GM23338 (cell line): ENCODE measurements around the gene SCN2A. TPM values are rescaled to one million over a fixed set of nuclear protein-coding genes. Genes with fewer than 3 reads are reported as not detected.

Experiments used
- ATAC-seq: fragments of 200-7000 bp; cut with Tn5 transposase; 3 replicates; pipeline ENCODE4 v1.9.1; 2020
- DNase-seq: peaks from one replicate; pipeline ENCODE4 v3.0.0-alpha.2; 2015; ENCODE audit warnings: low spot score
- H2AFZ ChIP-seq: fragments of 200-600 bp; sonication (generic); 2 replicates; pipeline ENCODE4 v1.8.0; 2016; ENCODE audit warnings: antibody characterized with exemption, mild to moderate bottlenecking, moderate library complexity
- H3F3A ChIP-seq: fragments of 200-600 bp; sonication (generic); replicated peaks from 2 replicates; pipeline ENCODE4 v1.8.0; 2017; ENCODE audit warnings: antibody characterized with exemption, mixed run types, low read depth
- H3K27ac ChIP-seq: fragments of 200-600 bp; sonication (generic); 2 replicates; pipeline ENCODE4 v1.6.1; 2016; ENCODE audit warnings: low read depth
- H3K27me3 ChIP-seq: fragments of 200-600 bp; sonication (generic); 2 replicates; pipeline ENCODE4 v1.8.0; 2016; ENCODE audit warnings: mild to moderate bottlenecking, mixed run types, moderate library complexity; ENCODE audit not compliant: insufficient read depth
- H3K36me3 ChIP-seq: fragments of 200-600 bp; sonication (generic); 2 replicates; pipeline ENCODE4 v1.8.0; 2016; ENCODE audit warnings: mild to moderate bottlenecking; ENCODE audit not compliant: insufficient read depth
- H3K4me1 ChIP-seq: fragments of 200-600 bp; sonication (generic); 2 replicates; pipeline ENCODE4 v1.8.0; 2016; ENCODE audit warnings: mild to moderate bottlenecking, moderate library complexity; ENCODE audit not compliant: insufficient read depth
- H3K4me2 ChIP-seq: fragments of 200-600 bp; sonication (generic); 2 replicates; pipeline ENCODE4 v1.7.1; 2017; ENCODE audit warnings: mixed run types
- H3K4me3 ChIP-seq: fragments of 200-600 bp; sonication (generic); 2 replicates; pipeline ENCODE4 v1.6.1; 2016; ENCODE audit warnings: mixed run types
- H3K79me2 ChIP-seq: fragments of 200-600 bp; sonication (generic); replicated peaks from 2 replicates; pipeline ENCODE4 v1.8.0; 2017; ENCODE audit warnings: mild to moderate bottlenecking; ENCODE audit not compliant: insufficient read depth
- H3K9me2 ChIP-seq: fragments of 200-600 bp; sonication (generic); 2 replicates; pipeline ENCODE4 v1.8.0; 2017; ENCODE audit not compliant: insufficient read depth
- H4K20me1 ChIP-seq: fragments of 200-600 bp; sonication (generic); replicated peaks from 2 replicates; pipeline ENCODE4 v1.8.0; 2017; ENCODE audit warnings: mild to moderate bottlenecking; ENCODE audit not compliant: insufficient read depth
- H3K27ac Mint-ChIP-seq: 2 replicates; pipeline ENCODE4 v1.8.0; 2020; ENCODE audit warnings: inconsistent platforms, mild to moderate bottlenecking, moderate library complexity, mixed read lengths
- H3K27me3 Mint-ChIP-seq: 3 replicates; pipeline ENCODE4 v1.8.0; 2022; ENCODE audit warnings: low read depth, mild to moderate bottlenecking, moderate library complexity, mixed read lengths, inconsistent platforms; ENCODE audit not compliant: insufficient read depth, poor library complexity
- H3K36me3 Mint-ChIP-seq: 3 replicates; pipeline ENCODE4 v1.8.0; 2021; ENCODE audit warnings: low read depth, mild to moderate bottlenecking, inconsistent platforms, moderate library complexity, mixed read lengths
- H3K4me1 Mint-ChIP-seq: 3 replicates; pipeline ENCODE4 v1.8.0; 2020; ENCODE audit warnings: mild to moderate bottlenecking, inconsistent platforms, mixed read lengths
- H3K4me3 Mint-ChIP-seq: 3 replicates; pipeline ENCODE4 v1.8.0; 2021; ENCODE audit warnings: moderate library complexity, mild to moderate bottlenecking, inconsistent platforms, mixed read lengths
- H3K9me3 Mint-ChIP-seq: 3 replicates; pipeline ENCODE4 v1.8.0; 2020; ENCODE audit warnings: moderate library complexity, mild to moderate bottlenecking, inconsistent platforms, mixed read lengths
- CREB1 ChIP-seq: fragments of 250-450 bp; sonication (Bioruptor Pico); IDR thresholded peaks from 2 replicates; pipeline ENCODE4 v1.5.0; 2020; ENCODE audit warnings: low read depth, mild to moderate bottlenecking, moderate library complexity
- ETS1 ChIP-seq: IDR thresholded peaks from 2 replicates; pipeline ENCODE4 v1.6.1; 2016; ENCODE audit warnings: antibody characterized with exemption
- EZH2 ChIP-seq: fragments of 200-600 bp; sonication (generic); IDR thresholded peaks from one replicate; pipeline ENCODE4 v1.8.0; 2017; ENCODE audit warnings: antibody characterized with exemption, mild to moderate bottlenecking, low read depth; ENCODE audit not compliant: unreplicated experiment
- NANOG ChIP-seq: IDR thresholded peaks from 2 replicates; pipeline ENCODE4 v1.6.1; 2016; ENCODE audit warnings: antibody characterized with exemption, borderline replicate concordance
- STAT1 ChIP-seq: IDR thresholded peaks from one replicate; pipeline ENCODE4 v1.6.1; 2016; ENCODE audit warnings: antibody characterized with exemption; ENCODE audit not compliant: unreplicated experiment
- ZNF462 ChIP-seq: fragments of 250-450 bp; sonication (Bioruptor Pico); IDR thresholded peaks from 2 replicates; pipeline ENCODE4 v1.5.0; 2020; ENCODE audit warnings: mild to moderate bottlenecking, moderate library complexity
- polyA plus RNA-seq: library from polyadenylated mRNA; unstranded; fragments of >200 nt; fragmentation: Nextera tagmentation; extraction: Ambion mirVana; gene quantifications from 2 replicates; pipeline ENCODE4 v1.2.1, GENCODE V29; 2016
- total RNA-seq: library from RNA; depleted of rRNA; stranded (reverse); fragments of >200 nt; shearing (Covaris generic); gene quantifications from 2 replicates; pipeline ENCODE4 v1.2.3, GENCODE V29; 2014
- TF ChIP-seq, protein P1 (sequence below), 2 experiments: fragments of 200-600 bp in 1 of 2; sonication (generic) in 1 of 2; conservative IDR thresholded peaks; 2 replicates each; pipeline versions ENCODE4 v1.5.1 to v1.6.1; 2016 to 2017; ENCODE audit warnings: antibody characterized with exemption in 2 of 2, low read depth in 2 of 2, mild to moderate bottlenecking in 2 of 2, moderate library complexity in 1 of 2

The SCN2A gene
- total and polyA plus RNA-seq, 2 experiments from 2014 or later, result 0.45 to 0.52 TPM

DNA sequence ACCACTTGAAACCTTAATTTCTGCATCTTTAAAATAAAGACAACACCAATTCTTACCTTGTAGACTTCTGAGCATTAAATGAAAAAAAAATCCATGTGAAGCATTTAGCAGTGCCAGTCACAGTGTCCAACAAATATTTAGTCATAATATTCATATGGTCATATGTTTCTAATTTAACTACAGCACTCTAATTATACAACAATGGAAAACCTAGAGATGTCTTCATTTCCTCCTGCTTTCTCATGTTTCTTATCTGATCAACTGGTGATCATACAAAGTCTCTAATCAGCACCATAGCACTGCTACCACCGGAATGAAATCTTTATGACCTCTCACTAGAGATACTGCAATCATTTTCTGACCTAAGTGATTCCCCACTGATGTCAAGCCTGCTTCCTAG lies 25.1 kb upstream of the SCN2A start:
- H3K36me3 Mint-ChIP-seq, result no peaks in the 10 kb centered on the region
- no peaks in the 10 kb centered on the region for H3K27me3 ChIP-seq
- H3K4me1 ChIP-seq, result no peaks in the 10 kb centered on the region
- H3K4me3 ChIP-seq, result no peak overlapping the region
- no peak overlapping the region for H2AFZ ChIP-seq
- no peak for TF ChIP-seq ZNF462 (CRISPR knock-in tag)
- no peak for TF ChIP-seq CREB1 (CRISPR knock-in tag)
- TF ChIP-seq, protein P1, sequence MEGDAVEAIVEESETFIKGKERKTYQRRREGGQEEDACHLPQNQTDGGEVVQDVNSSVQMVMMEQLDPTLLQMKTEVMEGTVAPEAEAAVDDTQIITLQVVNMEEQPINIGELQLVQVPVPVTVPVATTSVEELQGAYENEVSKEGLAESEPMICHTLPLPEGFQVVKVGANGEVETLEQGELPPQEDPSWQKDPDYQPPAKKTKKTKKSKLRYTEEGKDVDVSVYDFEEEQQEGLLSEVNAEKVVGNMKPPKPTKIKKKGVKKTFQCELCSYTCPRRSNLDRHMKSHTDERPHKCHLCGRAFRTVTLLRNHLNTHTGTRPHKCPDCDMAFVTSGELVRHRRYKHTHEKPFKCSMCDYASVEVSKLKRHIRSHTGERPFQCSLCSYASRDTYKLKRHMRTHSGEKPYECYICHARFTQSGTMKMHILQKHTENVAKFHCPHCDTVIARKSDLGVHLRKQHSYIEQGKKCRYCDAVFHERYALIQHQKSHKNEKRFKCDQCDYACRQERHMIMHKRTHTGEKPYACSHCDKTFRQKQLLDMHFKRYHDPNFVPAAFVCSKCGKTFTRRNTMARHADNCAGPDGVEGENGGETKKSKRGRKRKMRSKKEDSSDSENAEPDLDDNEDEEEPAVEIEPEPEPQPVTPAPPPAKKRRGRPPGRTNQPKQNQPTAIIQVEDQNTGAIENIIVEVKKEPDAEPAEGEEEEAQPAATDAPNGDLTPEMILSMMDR (conservative IDR thresholded peaks at IDR 0.05; ENCODE audit: low read depth in 2 of 2), result no peak
- TF ChIP-seq NANOG, result no peak
- TF ChIP-seq EZH2, result no peak
- no peak for TF ChIP-seq ETS1
- no peak for TF ChIP-seq STAT1
- no peaks in the 10 kb centered on the region for H3K36me3 ChIP-seq
- no peaks in the 10 kb centered on the region for H3K79me2 ChIP-seq
- H3K27ac Mint-ChIP-seq, result no peak overlapping the region
- no peaks in the 10 kb centered on the region for H3F3A ChIP-seq
- H3K4me1 Mint-ChIP-seq, result peaks cover 4% of the 10 kb centered on the region; the same call in 2 of the 3 replicates
- H3K27ac ChIP-seq, result no peak overlapping the region
- no peaks in the 10 kb centered on the region for H3K9me3 Mint-ChIP-seq
- no peaks in the 10 kb centered on the region for H4K20me1 ChIP-seq
- H3K9me2 ChIP-seq, result no peaks in the 10 kb centered on the region
- no peak for ATAC-seq
- no peak for DNase-seq
- H3K4me2 ChIP-seq, result no peak overlapping the region
- H3K4me3 Mint-ChIP-seq, result no peak overlapping the region
- H3K27me3 Mint-ChIP-seq, result peaks cover 2% of the 10 kb centered on the region
